GM21737 (cell line): ENCODE data around the gene DNAJC8.

ENCODE experiments used
- ATAC-seq: cut with Tn5 transposase; IDR thresholded peaks from one replicate; pipeline ENCODE4 v1.9.1; 2021; ENCODE audit warnings: mild to moderate bottlenecking, moderate library complexity; ENCODE audit not compliant: unreplicated experiment

The DNAJC8 gene

GRCh38 chr1:28232558-28233263 lies at the start of gene DNAJC8:
Gene DNAJC8, minus strand, starts transcription at chr1:28233029. Its CDS starts 31 bp downstream, at chr1:28232998.
- peak; percentile 56 for ATAC-seq

GRCh38 chr1:28281608-28282425 lies 49.0 kb upstream of the DNAJC8 start:
- ATAC-seq = no peak

GRCh38 chr1:28280977-28281381 lies 48.1 kb upstream of the DNAJC8 start:
- no peak for ATAC-seq

GRCh38 chr1:28280501-28280900 lies 47.7 kb upstream of the DNAJC8 start:
- ATAC-seq = no peak

- no peak for ATAC-seq
Measured at GRCh38 chr1:28279721-28280120, 46.9 kb upstream of the DNAJC8 start.

GRCh38 chr1:28278763-28279162 lies 45.9 kb upstream of the DNAJC8 start:
- no peak for ATAC-seq

- no peak for ATAC-seq
Measured at GRCh38 chr1:28273216-28273860, 40.5 kb upstream of the DNAJC8 start.

GRCh38 chr1:28272215-28272852 lies 39.5 kb upstream of the DNAJC8 start:
- no peak for ATAC-seq

GRCh38 chr1:28269529-28269928 lies 36.7 kb upstream of the DNAJC8 start:
- ATAC-seq = no peak

- ATAC-seq = no peak
Measured at GRCh38 chr1:28267633-28268032, 34.8 kb upstream of the DNAJC8 start.

- no peak for ATAC-seq
Measured at GRCh38 chr1:28266920-28267322, 34.1 kb upstream of the DNAJC8 start.

GRCh38 chr1:28265577-28265976 lies 32.7 kb upstream of the DNAJC8 start:
- ATAC-seq = no peak

- no peak for ATAC-seq
Measured at GRCh38 chr1:28264897-28265296, 32.1 kb upstream of the DNAJC8 start.

- no peak for ATAC-seq
Measured at GRCh38 chr1:28260803-28261174, 28.0 kb upstream of the DNAJC8 start.

GRCh38 chr1:28259934-28260802 lies 27.3 kb upstream of the DNAJC8 start:
- ATAC-seq = peak; percentile 7

GRCh38 chr1:28259252-28259933 lies 26.6 kb upstream of the DNAJC8 start, which contains the start of gene SESN2:
Gene SESN2, plus strand, starts transcription at chr1:28259518. Its CDS starts 330 bp downstream, at chr1:28259848.
- peak; percentile 94 for ATAC-seq

GRCh38 chr1:28258628-28259251 lies 25.9 kb upstream of the DNAJC8 start:
- no peak for ATAC-seq

- ATAC-seq = no peak
Measured at GRCh38 chr1:28257736-28258135, 24.9 kb upstream of the DNAJC8 start.

GRCh38 chr1:28256197-28256827 lies 23.5 kb upstream of the DNAJC8 start:
- ATAC-seq = no peak
